GM21576 (cell line): ENCODE data around the gene BPIFB1.

Experiments
- ATAC-seq: cut with Tn5 transposase; IDR thresholded peaks from one replicate; pipeline ENCODE4 v1.9.1; 2021; ENCODE audit warnings: mild to moderate bottlenecking, moderate library complexity; ENCODE audit not compliant: unreplicated experiment

BPIFB1 gene, protein sequence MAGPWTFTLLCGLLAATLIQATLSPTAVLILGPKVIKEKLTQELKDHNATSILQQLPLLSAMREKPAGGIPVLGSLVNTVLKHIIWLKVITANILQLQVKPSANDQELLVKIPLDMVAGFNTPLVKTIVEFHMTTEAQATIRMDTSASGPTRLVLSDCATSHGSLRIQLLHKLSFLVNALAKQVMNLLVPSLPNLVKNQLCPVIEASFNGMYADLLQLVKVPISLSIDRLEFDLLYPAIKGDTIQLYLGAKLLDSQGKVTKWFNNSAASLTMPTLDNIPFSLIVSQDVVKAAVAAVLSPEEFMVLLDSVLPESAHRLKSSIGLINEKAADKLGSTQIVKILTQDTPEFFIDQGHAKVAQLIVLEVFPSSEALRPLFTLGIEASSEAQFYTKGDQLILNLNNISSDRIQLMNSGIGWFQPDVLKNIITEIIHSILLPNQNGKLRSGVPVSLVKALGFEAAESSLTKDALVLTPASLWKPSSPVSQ

DNA sequence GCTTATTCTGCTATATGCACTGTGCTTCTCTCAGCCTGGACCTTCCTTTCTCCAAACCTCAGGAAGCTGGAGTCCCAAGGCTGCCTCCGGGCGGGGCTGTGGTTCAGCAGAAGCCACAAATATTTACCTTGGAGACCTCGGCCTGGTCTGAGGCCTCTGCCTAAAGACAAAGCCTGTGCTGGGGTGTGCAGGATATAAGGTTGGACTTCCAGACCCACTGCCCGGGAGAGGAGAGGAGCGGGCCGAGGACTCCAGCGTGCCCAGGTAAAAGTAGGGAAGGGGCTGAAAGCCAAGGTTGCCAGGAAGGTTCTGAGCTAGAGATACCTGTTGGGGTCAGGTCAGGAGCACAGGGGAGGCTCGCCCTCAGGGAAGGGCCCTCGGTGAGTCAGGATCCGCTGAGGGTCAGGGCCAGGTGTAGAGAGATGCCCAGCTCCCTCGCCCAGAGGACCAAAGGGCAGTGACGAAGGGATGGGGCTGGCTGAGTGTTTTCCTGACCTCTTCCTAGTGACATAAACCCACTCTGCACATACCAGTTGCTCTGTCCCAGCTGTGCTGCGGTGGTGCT, at the start of gene BPIFB1:
Gene BPIFB1, plus strand, starts transcription at position 224 of the 565 bp plus-strand sequence. CDS start 2,860 bp downstream, outside the sequence.
- ATAC-seq, result no peak

DNA sequence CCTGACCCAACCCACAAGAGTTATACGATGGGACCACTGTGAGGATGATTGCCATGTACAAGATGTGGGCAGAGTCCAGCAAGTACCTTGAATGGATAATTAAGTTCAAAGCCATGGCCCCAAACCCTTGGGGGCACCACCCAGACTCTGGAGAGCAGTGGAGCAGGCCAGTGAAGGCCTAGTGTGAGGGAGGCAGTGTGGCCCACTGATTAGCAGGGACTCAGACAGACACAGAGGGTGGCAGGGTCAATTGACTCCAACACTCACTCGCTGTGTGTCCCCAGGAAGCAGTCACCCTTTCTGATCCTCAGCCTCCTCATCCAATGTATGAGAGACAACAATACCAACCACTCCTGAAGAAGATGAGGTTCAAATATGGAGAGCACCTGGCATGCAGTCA, 49.0 kb upstream of the BPIFB1 start:
- ATAC-seq, result no peak

DNA sequence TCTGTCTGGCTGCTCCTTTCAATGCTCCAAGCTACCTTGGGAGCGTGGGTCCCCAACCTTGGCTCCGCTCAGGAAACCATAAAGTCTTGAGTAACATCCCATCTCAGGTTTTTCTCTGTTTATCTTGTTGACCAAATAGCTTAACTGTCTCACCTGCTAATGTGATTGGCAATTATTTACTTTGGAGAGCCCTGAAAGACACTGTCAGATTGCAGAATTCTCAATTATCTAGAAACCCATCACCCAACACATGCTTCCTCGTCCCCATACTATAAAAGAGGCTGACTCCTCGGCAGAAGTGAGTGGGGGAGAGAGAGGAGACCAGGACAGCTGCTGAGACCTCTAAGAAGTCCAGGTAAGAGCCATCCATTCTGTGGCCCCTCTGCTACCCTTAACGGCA, 47.3 kb upstream of the BPIFB1 start, which contains the start of gene BPIFA1:
Gene BPIFA1, plus strand, starts transcription at position 301 of the 400 bp plus-strand sequence. CDS start 1,716 bp downstream, outside the sequence.
- no peak for ATAC-seq

DNA sequence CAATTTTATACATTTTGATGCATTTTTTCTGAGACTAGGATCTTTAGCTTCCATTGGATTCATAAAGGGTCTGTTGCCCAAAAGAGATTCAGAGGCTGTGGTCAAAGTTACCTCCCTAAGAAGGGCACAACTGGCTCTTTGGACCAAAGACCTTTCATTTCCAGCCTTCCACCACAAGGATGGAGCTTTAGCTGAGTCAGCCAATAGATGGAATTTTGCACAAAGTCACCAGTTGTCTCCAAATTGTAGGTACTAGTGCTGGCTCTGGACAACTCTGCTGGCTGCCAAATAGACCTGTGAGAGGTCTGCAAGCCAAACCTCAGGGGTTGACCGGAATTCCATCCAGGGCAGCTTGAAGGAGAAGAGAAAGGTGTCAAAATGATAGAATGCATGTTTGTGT, 46.7 kb upstream of the BPIFB1 start:
- no peak for ATAC-seq

DNA sequence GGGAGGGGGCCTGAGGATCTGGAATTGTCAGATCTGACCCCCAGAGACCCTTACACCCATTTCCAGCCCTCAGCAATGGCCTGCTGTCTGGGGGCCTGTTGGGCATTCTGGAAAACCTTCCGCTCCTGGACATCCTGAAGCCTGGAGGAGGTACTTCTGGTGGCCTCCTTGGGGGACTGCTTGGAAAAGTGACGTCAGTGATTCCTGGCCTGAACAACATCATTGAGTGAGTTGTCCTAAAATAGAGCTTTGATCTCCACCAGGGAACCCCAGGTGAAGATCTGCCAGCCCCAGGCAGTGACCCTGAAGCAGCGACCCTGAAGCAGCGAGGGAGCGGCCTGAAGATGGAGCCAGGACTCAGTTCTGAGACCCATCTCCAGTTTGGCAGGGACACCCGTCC, 45.0 kb upstream of the BPIFB1 start:
- ATAC-seq, result no peak

DNA sequence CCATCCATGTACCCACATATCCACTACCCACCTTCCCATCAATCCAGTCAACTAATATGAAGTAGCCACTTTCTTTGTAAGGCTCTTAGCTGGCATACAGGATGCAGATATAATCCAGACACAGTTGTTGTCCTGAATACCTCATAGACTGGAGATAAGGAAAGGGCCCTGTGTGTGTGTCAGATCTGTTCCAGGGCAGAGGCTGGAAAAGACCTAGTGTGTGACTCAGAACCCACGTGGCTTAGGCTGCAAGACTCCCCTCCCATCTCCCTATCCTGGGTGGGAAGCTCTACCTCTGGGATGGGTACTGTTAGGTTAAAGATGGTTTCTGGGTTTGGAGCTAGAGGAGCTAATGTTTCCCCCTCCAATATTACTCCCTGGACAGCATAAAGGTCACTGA, 43.6 kb upstream of the BPIFB1 start:
- no peak for ATAC-seq

DNA sequence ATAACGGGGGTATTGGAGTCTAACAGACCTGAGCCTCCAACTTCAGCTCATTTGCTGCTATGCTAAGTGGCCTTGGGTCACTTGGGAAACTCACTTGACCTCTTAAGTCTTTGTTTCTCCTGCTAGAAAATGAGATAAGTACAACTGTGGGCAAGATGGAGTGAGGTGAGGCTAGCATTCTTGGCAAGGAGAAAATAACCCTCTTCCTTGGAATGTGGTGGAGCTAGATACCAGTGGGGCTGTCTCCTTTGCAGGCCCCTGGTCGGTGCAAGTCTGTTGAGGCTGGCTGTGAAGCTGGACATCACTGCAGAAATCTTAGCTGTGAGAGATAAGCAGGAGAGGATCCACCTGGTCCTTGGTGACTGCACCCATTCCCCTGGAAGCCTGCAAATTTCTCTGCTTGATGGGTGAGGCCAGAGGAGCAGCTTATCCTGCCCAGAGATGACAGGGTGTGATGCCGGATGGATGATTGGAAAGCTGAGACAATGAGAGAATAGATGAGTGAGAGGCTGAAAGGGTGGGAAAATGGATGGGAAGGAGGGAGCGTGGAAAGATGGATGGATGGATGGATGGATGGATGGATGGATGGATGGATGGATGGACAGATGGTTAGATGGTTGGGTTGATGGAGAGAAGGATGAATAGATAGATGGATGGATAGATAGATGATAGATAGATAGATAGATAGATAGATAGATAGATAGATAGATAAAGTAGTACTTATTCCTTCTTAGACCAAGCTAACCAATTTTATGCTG, 42.9 kb upstream of the BPIFB1 start:
- no peak for ATAC-seq

DNA sequence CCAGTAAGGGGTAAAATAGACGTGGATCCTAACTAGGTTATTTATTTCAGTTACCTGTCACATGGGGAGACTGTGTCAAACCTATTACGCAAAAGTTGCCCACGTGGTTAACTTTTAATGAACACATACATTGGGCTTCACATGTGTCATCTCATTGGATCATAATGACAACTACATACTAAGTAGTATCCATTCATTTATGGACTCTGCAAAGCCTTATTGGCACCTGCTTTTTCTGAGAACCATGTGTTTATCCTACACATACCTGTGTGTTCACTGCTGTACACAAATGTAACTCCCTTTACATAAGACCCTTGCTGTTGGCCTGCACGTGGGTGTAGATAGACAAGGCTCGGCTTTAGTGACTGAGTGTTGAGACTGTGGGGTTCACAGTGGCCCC, 42.1 kb upstream of the BPIFB1 start:
- no peak for ATAC-seq

DNA sequence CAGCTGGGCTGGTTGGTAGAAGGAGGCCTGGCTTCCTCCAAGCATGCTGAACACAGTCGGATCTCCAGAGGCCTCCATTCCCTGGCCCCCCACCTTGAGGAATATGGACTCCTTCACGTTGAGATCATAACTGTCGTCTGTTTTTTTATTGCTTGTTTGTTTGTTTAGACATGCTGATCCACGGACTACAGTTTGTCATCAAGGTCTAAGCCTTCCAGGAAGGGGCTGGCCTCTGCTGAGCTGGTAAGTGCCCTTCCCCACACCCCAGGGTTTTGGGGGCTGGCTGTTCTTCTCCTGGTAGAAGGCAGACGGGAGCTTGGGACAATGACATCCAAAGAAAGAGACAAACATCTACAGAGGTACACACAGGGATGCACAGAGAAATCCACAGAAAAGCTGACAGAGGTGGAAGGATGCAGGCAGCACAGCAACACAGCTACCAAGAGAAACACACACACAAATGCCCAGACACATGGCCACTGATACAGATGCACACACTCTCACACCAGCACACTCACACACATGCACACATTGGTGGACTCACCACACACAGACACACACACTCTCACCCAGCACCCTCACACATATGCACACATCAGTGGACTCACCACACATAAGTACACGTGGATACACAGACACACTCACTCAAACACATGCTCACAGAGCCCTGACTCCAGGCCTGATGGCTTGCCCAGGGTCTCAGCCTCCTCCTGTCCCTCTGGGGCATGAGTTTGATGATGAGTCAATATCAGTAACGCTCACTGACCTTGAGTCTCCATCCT, 40.5 kb upstream of the BPIFB1 start:
- no peak for ATAC-seq

DNA sequence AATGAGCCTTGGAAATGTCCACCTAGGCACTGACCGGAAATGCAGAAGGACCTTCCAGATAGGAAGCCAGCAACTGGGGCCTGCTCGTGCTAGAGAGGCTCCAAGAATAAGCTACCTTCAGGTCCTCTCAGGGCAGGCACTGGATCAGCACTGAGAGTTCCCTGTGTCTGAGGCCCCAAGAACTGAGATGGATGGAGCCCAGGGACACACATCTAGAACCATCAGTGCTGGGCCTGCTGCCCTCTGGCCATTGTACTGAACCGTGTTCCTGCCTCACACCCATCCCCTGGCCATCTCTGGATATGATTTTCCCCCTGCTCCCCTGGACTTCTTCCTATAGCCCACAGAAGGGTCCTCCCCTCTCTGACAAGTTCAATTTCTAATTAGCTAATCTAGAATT, 36.9 kb upstream of the BPIFB1 start:
- no peak for ATAC-seq

DNA sequence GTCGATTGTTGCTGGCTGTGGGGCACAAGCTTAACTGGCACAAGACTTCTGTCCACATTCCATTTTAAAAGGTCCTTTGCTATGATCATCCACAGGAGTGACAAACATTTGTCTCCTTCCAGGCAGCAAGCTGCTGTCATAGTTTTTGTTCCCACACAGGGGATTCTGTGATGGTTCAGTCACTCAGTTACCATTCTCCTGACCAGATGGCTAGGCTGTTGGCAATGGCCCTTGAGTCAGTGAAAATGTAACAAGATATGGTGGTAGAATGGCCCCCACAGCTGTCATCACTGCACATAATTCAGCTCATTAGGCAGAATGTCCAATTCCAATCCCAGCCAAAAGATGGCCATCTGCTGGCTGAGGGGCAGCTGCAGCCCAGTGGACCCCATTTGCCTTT, 33.6 kb upstream of the BPIFB1 start:
- no peak for ATAC-seq

DNA sequence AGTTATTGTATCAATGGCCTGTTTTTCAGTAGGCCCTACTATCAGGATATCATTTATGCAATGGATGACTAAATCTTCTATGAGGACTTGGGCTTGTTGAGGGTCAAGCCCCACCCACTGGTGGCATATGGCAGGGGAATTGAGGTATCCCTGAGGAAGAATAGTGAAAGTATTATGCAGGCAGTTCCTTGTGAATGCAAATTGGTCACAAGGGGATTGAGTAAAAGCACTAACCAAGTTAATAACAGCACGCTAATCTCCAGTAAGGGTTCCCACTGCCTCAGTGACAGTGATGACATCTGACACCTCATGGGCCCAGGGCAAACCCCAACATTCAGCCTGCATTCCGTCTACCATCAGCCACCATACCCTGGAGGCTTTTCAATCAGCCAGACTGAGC, 32.3 kb upstream of the BPIFB1 start:
- ATAC-seq, result no peak

DNA sequence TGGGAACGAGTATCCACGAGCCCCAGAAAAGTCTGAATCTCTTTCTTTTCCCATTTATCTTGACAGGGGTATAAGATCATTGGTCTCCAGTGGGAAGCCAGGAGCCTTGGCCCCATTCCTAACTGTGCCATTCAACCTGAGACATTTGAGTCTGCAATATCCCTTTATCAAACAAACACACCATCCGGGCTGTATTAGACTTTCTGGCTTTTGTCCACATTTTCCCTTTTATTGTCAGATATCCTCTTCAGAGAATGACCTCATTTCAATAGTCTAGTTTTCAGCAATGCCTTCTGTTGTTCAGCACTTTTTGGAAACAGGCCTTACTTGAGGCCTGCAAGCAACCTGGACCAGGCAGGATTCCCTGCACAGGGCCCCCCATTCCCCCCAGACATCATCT, 31.5 kb upstream of the BPIFB1 start:
- ATAC-seq, result no peak

DNA sequence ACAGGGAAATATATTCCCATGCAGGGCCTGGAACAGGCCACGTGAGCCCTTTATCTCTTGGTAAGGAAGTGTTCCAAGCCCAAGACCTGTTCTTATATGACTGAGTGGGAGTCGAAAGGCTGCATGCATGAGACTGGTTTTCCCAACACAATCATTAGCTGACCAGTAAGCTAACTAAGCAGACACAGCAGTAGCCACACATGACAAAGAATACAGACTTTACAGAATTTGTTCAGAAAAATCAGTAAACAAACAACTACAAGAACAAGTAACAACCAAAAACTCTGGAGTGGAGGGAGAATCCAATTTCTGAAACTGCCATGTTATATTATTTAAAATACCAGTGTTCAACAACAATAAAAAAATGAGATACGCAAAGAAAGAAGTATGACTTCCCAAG, 30.6 kb upstream of the BPIFB1 start:
- ATAC-seq, result no peak

DNA sequence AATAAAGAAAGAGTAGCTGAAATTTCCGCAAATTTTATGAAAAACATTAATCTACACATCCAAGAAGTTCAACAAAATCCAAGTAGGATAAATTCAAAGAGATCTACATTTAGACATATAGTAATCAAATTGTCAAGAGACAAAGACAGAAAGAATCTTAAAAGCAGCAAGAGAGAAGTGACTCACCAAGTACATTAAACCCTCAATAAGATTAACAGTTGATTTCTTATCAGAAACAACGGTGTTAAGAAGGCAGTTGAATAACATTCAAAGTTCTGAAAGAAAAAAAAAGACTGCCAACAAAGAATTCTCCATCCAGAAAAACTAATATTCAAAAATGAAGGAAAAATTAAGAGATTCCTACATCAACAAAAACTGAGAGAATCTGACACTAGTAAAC, 28.0 kb upstream of the BPIFB1 start:
- no peak for ATAC-seq

DNA sequence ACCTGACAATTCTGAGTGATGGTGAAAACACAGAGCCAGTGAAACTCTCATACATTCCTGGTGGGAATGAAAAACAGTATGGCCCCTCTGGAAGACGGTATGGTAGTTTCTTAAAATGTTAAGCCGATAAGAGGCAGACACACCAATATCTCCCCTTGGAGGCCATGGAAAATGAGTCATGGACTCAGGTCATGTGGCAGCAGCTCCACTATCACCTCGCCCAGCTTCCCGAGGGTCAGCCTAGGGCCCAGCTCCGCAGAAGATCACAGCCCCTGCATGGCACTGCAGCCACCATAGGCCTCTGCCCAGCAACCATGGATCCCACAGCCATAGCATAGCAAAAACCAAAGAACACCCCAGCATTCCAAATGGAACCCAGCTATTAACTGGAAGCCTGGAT, 25.8 kb upstream of the BPIFB1 start:
- no peak for ATAC-seq

DNA sequence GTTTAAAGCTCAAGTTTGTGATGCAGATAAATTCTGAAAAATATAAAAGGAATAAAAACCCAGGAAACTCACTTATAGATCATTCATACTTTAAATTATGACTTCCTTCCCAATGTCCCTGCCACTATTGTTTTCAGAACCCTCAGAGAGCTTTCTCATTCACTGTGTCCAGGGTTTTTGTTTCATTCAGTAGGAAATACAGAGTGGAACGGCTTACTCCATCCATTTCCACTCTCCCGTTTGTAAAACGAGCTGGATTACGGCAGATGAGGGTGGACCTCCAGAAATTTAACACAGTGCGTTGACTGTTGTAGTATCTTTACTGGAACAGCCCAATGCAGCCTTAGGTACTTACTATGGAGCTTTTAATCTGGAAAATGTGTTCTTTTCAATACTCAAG, 23.6 kb upstream of the BPIFB1 start:
- ATAC-seq, result no peak

DNA sequence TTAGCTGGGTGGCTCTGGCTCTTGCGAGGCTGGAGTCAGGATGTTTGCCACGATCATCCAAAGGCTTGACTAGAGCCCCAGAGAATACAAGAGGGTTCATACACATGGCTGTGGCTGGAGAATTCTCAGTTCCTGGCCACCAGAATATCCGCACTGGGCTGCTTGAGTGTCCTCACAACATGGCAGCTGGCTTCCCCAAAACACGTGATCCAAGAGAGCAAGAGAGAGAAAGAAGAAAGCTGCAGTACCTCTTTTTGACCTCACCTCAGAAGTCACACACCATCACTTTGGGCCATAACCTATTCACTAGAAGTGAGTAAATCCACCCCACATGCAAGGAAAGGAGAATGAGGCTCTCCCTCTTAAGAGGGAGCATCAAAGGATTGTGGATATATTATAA, 21.5 kb upstream of the BPIFB1 start:
- ATAC-seq, result no peak

DNA sequence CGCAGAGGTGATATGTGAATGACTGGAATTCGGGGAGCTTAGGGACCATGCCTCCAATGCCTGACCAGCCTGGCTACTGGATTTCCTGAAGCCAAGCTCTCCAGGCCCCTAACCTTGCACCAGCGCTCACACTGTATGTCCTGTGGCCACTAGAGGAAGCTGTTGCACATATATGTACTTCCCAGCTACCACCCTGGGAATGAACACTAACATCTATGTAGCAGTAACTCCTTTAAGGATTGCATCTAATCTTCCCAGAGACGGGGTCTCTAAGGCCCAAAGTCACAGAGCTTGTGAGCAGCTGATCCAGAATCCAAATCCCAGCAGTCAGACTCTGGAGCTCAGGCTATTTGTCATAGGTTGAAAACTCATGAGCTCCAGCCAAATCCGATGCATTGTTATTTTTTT, 20.4 kb upstream of the BPIFB1 start:
- ATAC-seq, result no peak

DNA sequence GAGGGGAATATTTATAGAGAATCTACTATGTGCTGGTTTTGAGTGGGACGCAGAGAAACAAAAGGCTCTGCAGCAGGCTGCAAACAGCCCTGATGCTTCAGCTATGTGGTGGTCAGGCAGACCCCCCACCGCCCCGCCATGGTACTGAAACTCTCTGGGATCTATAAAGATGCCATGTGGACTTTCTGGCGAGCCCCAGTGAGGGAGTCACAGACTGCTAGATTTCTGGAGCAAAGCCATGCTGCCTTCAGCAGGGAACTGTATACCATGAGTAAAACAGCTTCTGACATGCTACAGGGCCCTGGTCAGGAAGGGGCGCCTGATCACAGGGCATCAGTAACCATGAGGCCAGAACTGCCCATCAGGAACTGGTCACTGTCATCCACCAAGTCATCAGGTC, 19.2 kb upstream of the BPIFB1 start:
- no peak for ATAC-seq

DNA sequence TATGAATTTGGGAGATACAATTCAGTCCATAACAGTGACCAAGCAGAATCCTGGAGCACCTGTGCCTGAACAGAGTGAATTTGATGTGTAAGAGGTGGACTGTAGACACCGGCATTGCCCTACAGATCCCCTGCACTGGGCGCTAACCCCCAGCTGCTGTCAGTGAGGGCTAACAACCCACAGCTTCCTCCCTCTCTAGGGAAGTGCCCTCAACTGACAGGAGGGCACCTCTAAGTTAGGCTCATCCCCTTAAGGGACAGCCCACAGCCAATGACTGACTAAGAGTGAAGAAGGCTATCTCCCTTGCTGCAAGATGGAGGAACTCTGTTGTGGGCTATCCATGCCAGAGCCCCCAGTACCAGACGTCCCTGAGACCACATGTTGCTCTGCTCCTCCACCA, 15.3 kb upstream of the BPIFB1 start:
- ATAC-seq, result no peak
